HepG2 (cell line): ENCODE data around the gene FBXW8. TPM values are rescaled to one million over a fixed set of nuclear protein-coding genes. Genes with fewer than 3 reads are reported as not detected.

Experiments used
- ATAC-seq: fragments of 200-7000 bp; cut with Tn5 transposase; 3 replicates; pipeline ENCODE4 v1.9.1; 2020; ENCODE audit warnings: mild to moderate bottlenecking, moderate library complexity
- BruUV-seq: library from RNA; stranded (reverse); fragments of 400-500 nt; replicated peaks from 2 replicates; lab custom pipeline; 2021; lab: Mats Ljungman, UMichigan
- CTCF ChIA-PET: fragments of 300-600 bp; formaldehyde crosslinking; extraction: SDS; loops from one replicate; lab custom pipeline; 2021; ENCODE audit warnings: low total read pairs, inconsistent platforms, low intra/inter-chr PET ratio; lab: Yijun Ruan, JAX
- POLR2A ChIA-PET: fragments of 350-600 bp; sonication (Branson Sonifier 250); formaldehyde crosslinking; loops from one replicate; lab custom pipeline; 2020; ENCODE audit warnings: antibody characterized with exemption, inconsistent platforms; lab: Yijun Ruan, JAX
- DNase-seq: peaks from one replicate; pipeline ENCODE4 v3.0.0-alpha.2; 2015; ENCODE audit warnings: low spot score
- FAIRE-seq: peaks from 3 replicates; lab custom pipeline; 2011; peaks lifted over from hg19 to GRCh38; lab: Jason Lieb, UNC
- H2AFZ ChIP-seq: one replicate; pipeline ENCODE4 v1.6.1; 2011; ENCODE audit warnings: low read length, inconsistent platforms
- H3K27ac ChIP-seq: fragments of 300-600 bp; 3 replicates; pipeline ENCODE4 v1.8.0; 2011; ENCODE audit warnings: mixed run types, mild to moderate bottlenecking, mixed read lengths, low read length, inconsistent platforms; ENCODE audit not compliant: insufficient read depth; ENCODE audit errors: extremely low read length
- H3K27me3 ChIP-seq, 2 experiments: fragments of 200-600 bp in 1 of 2; 2 replicates in 1 of 2; 3 replicates in 1 of 2; pipeline versions ENCODE4 v1.6.0 to v1.8.0; 2011; ENCODE audit warnings: low read length in 2 of 2, mild to moderate bottlenecking in 2 of 2, moderate library complexity in 2 of 2, inconsistent platforms in 1 of 2; ENCODE audit not compliant: insufficient read depth in 2 of 2, control insufficient read depth in 1 of 2
- H3K36me3 ChIP-seq, 2 experiments: fragments of 200-600 bp in 1 of 2; replicated peaks in 1 of 2; 2 replicates in 1 of 2; 3 replicates in 1 of 2; pipeline versions ENCODE4 v1.5.1 to v1.8.0; 2011; ENCODE audit warnings: low read length in 2 of 2, inconsistent platforms in 1 of 2; ENCODE audit not compliant: insufficient read depth in 2 of 2, control insufficient read depth in 1 of 2
- H3K4me1 ChIP-seq: 2 replicates; pipeline ENCODE4 v1.5.1; 2012; ENCODE audit warnings: low read length, inconsistent platforms; ENCODE audit not compliant: insufficient read depth
- H3K4me2 ChIP-seq: 2 replicates; pipeline ENCODE4 v1.6.0; 2011; ENCODE audit warnings: low read depth, low read length, inconsistent platforms
- H3K4me3 ChIP-seq, 3 experiments: fragments of 200-600 bp in 1 of 3; sonication (generic), shearing (Covaris generic) in 1 of 3; replicated peaks in 1 of 3; 2 replicates each; pipeline ENCODE4 v1.5.1; 2011 to 2016; ENCODE audit warnings: low read length in 3 of 3, inconsistent platforms in 2 of 3, low read depth in 2 of 3, mild to moderate bottlenecking in 2 of 3, control low read depth in 1 of 3, mixed read lengths in 1 of 3; ENCODE audit not compliant: insufficient read depth in 1 of 3
- H3K79me2 ChIP-seq: one replicate; pipeline ENCODE4 v1.6.1; 2011; ENCODE audit warnings: low read length, inconsistent platforms; ENCODE audit not compliant: insufficient read depth
- H3K9ac ChIP-seq: 2 replicates; pipeline ENCODE4 v1.6.0; 2011; ENCODE audit warnings: mild to moderate bottlenecking, low read depth, low read length, inconsistent platforms; ENCODE audit not compliant: insufficient read depth
- H3K9me3 ChIP-seq: 2 replicates; pipeline ENCODE4 v1.5.1; 2012; ENCODE audit warnings: mild to moderate bottlenecking, low read length
- H4K20me1 ChIP-seq: 2 replicates; pipeline ENCODE4 v1.6.0; 2011; ENCODE audit warnings: inconsistent platforms, mild to moderate bottlenecking, low read length, moderate library complexity; ENCODE audit not compliant: insufficient read depth
- LCORL ChIP-seq, 2 experiments: fragments of 450-650 bp in 1 of 2; sonication (generic) in 1 of 2; formaldehyde crosslinking in 1 of 2; IDR thresholded peaks; 2 replicates each; pipeline versions ENCODE4 v1.5.0 to v1.6.1; 2017 to 2020; ENCODE audit warnings: antibody characterized with exemption in 1 of 2, missing genetic modification reagents in 1 of 2
- SMAD1 ChIP-seq: sonication (generic); formaldehyde crosslinking; IDR thresholded peaks from 2 replicates; pipeline ENCODE4 v1.4.0; 2020; ENCODE audit warnings: missing genetic modification reagents, low read depth, mild to moderate bottlenecking, borderline replicate concordance
- ZNF550 ChIP-seq: sonication (generic); formaldehyde crosslinking; IDR thresholded peaks from 2 replicates; pipeline ENCODE4 v1.4.0; 2020; ENCODE audit warnings: mild to moderate bottlenecking, missing genetic modification reagents, borderline replicate concordance
- ZNF878 ChIP-seq: sonication (generic); formaldehyde crosslinking; IDR thresholded peaks from 2 replicates; pipeline ENCODE4 v1.8.1; 2023; ENCODE audit warnings: mild to moderate bottlenecking, missing genetic modification reagents, moderate library complexity
- WGBS: methylation state at CpG from one replicate; pipeline ENCODE4 v1.1.6; 2017; ENCODE audit warnings: low lambda C conversion rate; 5-methylcytosine and 5-hydroxymethylcytosine counted together
- in situ Hi-C: cut with HindIII; loops from 2 replicates; pipeline ENCODE4 v1.10.0; 2017; ENCODE audit warnings: low pct_unique_long_range_greater_than_20kb; ENCODE audit not compliant: extremely low pct_ligation_motif_present
- intact Hi-C: fragments of 100-400 bp; cut with micrococcal nuclease; formaldehyde crosslinking; loops from one replicate; pipeline ENCODE4 v1.10.0; 2022; ENCODE audit not compliant: unreplicated experiment
- polyA plus RNA-seq, 8 experiments: library from polyadenylated mRNA; depleted of rRNA in 3 of 8; stranded (reverse) in 7 of 8; unstranded in 1 of 8; fragments of >200 nt; fragmentation: Illumina TruSeq in 4 of 8; extraction: Trizol in 4 of 8; gene quantifications; 2 replicates each; pipeline versions ENCODE4 v1.2.1 to v1.2.3, GENCODE V29; 2011 to 2016; ENCODE audit warnings: low read depth in 4 of 8, missing spikeins in 1 of 8, mixed read lengths in 1 of 8; ENCODE audit not compliant: insufficient read depth in 1 of 8
- total RNA-seq, 5 experiments: library from RNA; depleted of rRNA; stranded (reverse); fragments of >200 nt; fragmentation: Illumina TruSeq; extraction: Trizol; gene quantifications; 2 replicates each; pipeline ENCODE4 v1.2.3, GENCODE V29; 2016; ENCODE audit warnings: low read depth in 1 of 5
- TF ChIP-seq, protein P1 (sequence below): sonication (generic); formaldehyde crosslinking; IDR thresholded peaks from 2 replicates; pipeline ENCODE4 v1.4.0; 2020; ENCODE audit warnings: missing genetic modification reagents

The FBXW8 gene
- total and polyA plus RNA-seq, 2 of the 13 experiments (the other 11 are each of a cell fraction or from before 2014, with no cell fraction given) = 5.1 to 5.9 TPM

DNA sequence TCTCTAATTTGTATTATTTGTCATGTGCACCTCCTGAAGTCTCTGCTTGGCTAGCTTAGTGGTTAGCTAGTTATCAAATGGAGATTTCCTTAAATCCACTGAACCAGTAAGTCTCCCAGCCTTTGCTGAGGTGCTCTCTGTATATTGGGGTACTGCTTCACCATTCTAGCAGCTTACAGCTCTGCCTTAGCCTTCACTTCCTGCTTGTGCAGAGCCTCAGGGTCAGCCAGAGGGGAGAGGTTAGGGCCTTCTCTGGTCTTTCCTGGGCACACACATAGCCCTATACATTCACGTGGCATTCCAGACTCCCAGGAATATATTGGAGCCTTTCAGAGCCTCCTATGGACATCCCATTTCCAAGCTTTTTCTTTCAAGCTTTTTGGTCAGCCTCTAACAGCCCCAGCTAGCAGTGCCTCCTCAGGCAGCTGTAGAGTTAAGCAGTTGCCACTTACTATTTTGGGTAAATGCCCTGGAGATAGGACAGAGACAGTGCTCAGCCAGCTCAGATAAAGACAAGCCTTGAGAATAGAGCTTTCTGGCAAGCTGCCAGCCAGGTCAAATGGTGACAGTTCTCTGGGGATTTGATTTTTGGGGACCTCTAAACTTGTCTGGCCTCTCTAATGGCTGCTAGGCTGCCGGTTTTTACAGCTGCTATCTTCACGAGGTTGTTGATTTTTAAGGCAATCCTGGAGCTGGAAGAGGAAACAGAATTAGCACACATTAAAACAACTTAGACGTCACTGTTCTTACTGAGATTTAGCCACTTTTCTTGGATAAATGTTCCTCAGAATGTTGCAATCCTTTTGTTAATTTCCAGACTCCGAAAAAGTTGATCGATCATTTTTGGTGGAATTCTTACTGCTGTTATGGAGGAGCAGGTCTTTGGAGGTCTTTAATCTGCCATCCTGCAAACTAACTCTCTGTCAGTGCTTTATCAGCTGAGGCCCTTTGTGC is 32.9 kb downstream of the FBXW8 start:
- Histone ChIP-seq H4K20me1 (no peaks in the 10 kb centered on the region), H3K36me3 (peaks cover 6 to 25% of the 10 kb centered on the region in 2 experiments; a peak in 4 of 5 replicates), H3K27ac (no peak overlapping the region), H3K4me3 (no peak overlapping the region), H3K4me2 (no peak overlapping the region), H2AFZ (no peak overlapping the region)
- POLR2A ChIA-PET = no interaction called here
- intact Hi-C loops = no loop called here
- TF ChIP-seq LCORL (IDR thresholded peaks at IDR 0.05) (peak; percentile 49; the same call in 1 of the 2 replicates), LCORL (CRISPR knock-in tag; IDR thresholded peaks at IDR 0.05) (no peak), ZNF878 (no peak), SMAD1 (CRISPR knock-in tag) (no peak), ZNF550 (CRISPR knock-in tag) (0 out of 2 replicates have a peak, but pooled peaks have one; percentile 80)
- TF ChIP-seq, protein P1, sequence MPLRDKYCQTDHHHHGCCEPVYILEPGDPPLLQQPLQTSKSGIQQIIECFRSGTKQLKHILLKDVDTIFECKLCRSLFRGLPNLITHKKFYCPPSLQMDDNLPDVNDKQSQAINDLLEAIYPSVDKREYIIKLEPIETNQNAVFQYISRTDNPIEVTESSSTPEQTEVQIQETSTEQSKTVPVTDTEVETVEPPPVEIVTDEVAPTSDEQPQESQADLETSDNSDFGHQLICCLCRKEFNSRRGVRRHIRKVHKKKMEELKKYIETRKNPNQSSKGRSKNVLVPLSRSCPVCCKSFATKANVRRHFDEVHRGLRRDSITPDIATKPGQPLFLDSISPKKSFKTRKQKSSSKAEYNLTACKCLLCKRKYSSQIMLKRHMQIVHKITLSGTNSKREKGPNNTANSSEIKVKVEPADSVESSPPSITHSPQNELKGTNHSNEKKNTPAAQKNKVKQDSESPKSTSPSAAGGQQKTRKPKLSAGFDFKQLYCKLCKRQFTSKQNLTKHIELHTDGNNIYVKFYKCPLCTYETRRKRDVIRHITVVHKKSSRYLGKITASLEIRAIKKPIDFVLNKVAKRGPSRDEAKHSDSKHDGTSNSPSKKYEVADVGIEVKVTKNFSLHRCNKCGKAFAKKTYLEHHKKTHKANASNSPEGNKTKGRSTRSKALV (CRISPR knock-in tag) = no peak
- TF ChIP-seq, all 625 proteins: peak for 2
- FAIRE-seq = no peak
- DNase-seq = no peak
- CTCF ChIA-PET = no interaction called here
- no peaks in the 10 kb centered on the region for H3K4me1 ChIP-seq
- H3K9ac ChIP-seq = no peak overlapping the region
- 96% methylated on average over 6 of the region's 6 CpGs for WGBS
- no TSS peak for BruUV-seq
- no peaks in the 10 kb centered on the region for H3K79me2 ChIP-seq
- no peaks in the 10 kb centered on the region for H3K9me3 ChIP-seq
- no peaks in the 10 kb centered on the region for H3K27me3 ChIP-seq
- in situ Hi-C loops = no loop called here
- ATAC-seq = no peak
